Thymus (tissue), 11 donors: Measurements from ENCODE around the gene ABCA4. TPM values are rescaled to one million over a fixed set of nuclear protein-coding genes. Genes with fewer than 3 reads are reported as not detected.

ENCODE experiments used
- DNase-seq, 9 donors: peaks; one replicate each; pipeline ENCODE4 v3.0.0-alpha.2; 2013; ENCODE audit warnings: low spot score in 9 of 9, low read depth in 6 of 9, missing footprints in 1 of 9
- H3K27ac ChIP-seq, 2 donors: one replicate each; pipeline ENCODE4 v1.5.1; 2013; ENCODE audit warnings: control low read depth in 1 of 2, low read depth in 1 of 2, low read length in 1 of 2, mild to moderate bottlenecking in 1 of 2, moderate library complexity in 1 of 2
- H3K27me3 ChIP-seq, 2 donors: one replicate each; pipeline ENCODE4 v1.5.1; 2013; ENCODE audit warnings: low read length in 1 of 2; ENCODE audit not compliant: control insufficient read depth in 2 of 2, insufficient read depth in 1 of 2
- H3K36me3 ChIP-seq, 2 donors: one replicate each; pipeline ENCODE4 v1.5.1; 2013; ENCODE audit warnings: low read length in 1 of 2, mild to moderate bottlenecking in 1 of 2, moderate library complexity in 1 of 2; ENCODE audit not compliant: control insufficient read depth in 2 of 2, insufficient read depth in 2 of 2
- H3K4me1 ChIP-seq, 2 donors: one replicate each; pipeline ENCODE4 v1.5.1; 2013; ENCODE audit warnings: low read length in 2 of 2; ENCODE audit not compliant: control insufficient read depth in 2 of 2, insufficient read depth in 2 of 2
- H3K4me3 ChIP-seq, 2 donors: one replicate each; pipeline ENCODE4 v1.5.1; 2013; ENCODE audit warnings: low read length in 2 of 2, control low read depth in 1 of 2, mild to moderate bottlenecking in 1 of 2
- H3K9me3 ChIP-seq, 2 donors: one replicate each; pipeline ENCODE4 v1.5.1; 2013; ENCODE audit warnings: low read length in 1 of 2, mild to moderate bottlenecking in 1 of 2; ENCODE audit not compliant: control insufficient read depth in 2 of 2, insufficient read depth in 1 of 2
- WGBS: extraction: QIAGEN DNeasy Blood & Tissue Kit; methylation state at CpG from one replicate; pipeline ENCODE4 v1.1.7; 2013; 5-methylcytosine and 5-hydroxymethylcytosine counted together
- polyA plus RNA-seq: library from polyadenylated mRNA; stranded (reverse); fragments of 200-250 nt; gene quantifications from one replicate; pipeline ENCODE4 v1.2.3, GENCODE V29; 2013
- total RNA-seq: library from RNA; stranded (reverse); fragments of 120-200 nt; gene quantifications from one replicate; pipeline ENCODE4 v1.2.4, GENCODE V29; 2013
- donor health status: healthy.

Gene ABCA4
- total and polyA plus RNA-seq, 2 donors, result 0.24 to 2.0 TPM

GRCh38 chr1:94103608-94104007, 17.3 kb downstream of the ABCA4 start:
- peaks cover 0 to 61% of the 10 kb centered on the region in 2 donors for H3K4me1 ChIP-seq
- peaks cover 0 to 30% of the 10 kb centered on the region in 2 donors for H3K27me3 ChIP-seq

DNA sequence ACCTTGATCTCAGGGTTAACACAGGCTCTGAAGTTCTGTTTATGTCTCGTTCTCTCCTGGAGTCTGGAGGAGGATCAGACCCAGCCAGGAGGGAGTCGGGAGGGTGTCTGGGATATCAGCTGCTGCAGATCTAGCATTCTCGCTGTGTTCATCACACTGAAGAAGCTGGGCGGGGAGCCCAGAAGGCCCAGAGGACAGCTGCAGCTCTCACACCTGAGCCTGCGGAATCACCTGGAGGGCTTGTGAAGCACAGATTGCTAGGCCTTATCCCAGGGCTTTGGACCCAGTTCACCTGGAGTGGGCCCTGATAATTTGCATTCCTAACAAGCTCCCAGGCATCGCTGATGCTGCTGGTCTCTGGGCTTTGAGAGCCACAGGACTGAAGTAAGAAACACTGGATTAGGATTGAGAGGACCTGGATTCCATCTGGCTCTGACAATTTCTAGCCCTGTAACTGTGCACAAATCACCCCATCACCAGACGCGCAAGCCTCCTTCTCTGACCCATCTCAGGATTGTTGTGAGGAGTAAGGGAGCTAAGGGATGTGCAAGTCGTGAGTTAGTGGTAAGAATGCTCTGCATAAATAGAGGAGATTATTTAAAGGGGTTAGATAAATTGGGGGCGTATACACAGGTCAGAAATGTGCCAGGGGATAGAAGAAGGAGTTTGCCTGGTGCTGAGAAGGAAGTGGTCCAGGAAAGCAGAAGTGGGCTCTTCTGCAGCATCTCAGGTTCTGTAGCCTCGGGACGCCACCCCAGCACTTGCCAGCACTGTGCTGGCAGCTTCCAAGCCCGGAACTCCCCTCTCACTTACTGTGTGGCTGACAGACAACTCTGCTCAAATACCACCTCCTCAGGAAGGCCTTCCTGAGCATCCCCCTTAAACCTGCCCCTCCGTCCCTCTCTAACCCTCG, 19.1 kb downstream of the ABCA4 start:
- Histone ChIP-seq H3K27ac (peak overlapping the region; percentile 68 to 72), H3K36me3 (no peaks in the 10 kb centered on the region), H3K9me3 (no peaks in the 10 kb centered on the region), H3K27me3 (peaks cover 0 to 22% of the 10 kb centered on the region in 2 donors), H3K4me3 (no peak overlapping the region), H3K4me1 (peaks cover 0 to 68% of the 10 kb centered on the region in 2 donors)
- 66% methylated on average over 15 of the region's 15 CpGs for WGBS
- no peak for DNase-seq

More at GRCh38 chr1:94103608-94104007, 17.3 kb downstream of the ABCA4 start:
- H3K4me3 ChIP-seq, result no peak overlapping the region
- WGBS, result 94% methylated on average over 4 of the region's 4 CpGs
- no peaks in the 10 kb centered on the region for H3K9me3 ChIP-seq
- peak overlapping the region in 1 of 2 donors; percentile 60 for H3K27ac ChIP-seq
- no peaks in the 10 kb centered on the region for H3K36me3 ChIP-seq
- DNase-seq, result no peak

DNA sequence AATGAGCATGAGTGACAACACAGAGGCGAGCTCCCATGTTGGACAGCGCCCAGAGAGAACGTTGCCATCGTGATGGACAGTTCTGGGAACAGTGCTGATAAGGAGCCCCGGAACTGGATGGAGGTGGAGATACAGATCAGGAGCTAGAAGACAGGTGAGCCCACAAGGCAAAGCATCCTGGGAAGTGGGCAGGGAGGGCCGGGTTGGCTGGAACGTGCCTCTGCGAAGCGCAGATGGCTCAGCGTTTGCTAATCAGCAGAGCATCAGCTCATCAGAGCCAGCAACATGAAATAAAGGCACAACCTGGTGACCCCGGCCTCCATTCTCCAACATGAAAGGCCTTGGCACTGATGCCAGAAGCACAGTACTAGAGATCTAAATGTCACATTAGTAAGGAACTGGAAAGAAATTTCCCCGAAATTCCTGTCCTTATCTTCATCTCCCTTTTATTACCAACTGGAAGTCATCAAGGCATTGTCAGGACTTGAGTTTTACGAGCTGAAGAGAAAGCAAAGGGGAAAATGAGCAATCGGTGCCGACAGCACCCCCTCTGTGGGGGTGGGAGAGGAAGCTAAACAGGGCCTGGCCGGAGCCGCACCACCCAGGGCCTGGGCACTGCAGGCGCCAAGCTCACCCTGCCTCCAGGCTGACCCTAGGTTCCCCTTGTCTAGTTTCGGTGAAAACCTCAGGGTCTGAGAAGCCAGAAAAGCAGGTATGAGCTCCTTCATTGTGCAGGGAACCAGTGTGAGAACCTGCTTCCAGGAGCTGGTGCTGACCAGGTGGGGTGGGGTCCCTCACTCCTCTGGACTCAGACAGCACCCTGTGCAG, 19.9 kb downstream of the ABCA4 start:
- H3K9me3 ChIP-seq, result no peaks in the 10 kb centered on the region
- 95% methylated on average over 19 of the region's 19 CpGs for WGBS
- no peaks in the 10 kb centered on the region for H3K36me3 ChIP-seq
- H3K27ac ChIP-seq, result peak overlapping the region; percentile 68 to 72
- no peak for DNase-seq
- peaks cover 0 to 18% of the 10 kb centered on the region in 2 donors for H3K27me3 ChIP-seq
- peaks cover 0 to 73% of the 10 kb centered on the region in 2 donors for H3K4me1 ChIP-seq
- no peak overlapping the region for H3K4me3 ChIP-seq

- Histone ChIP-seq H3K4me3 (no peak overlapping the region), H3K27me3 (peaks cover 0 to 12% of the 10 kb centered on the region in 2 donors), H3K4me1 (peaks cover 0 to 74% of the 10 kb centered on the region in 2 donors), H3K36me3 (no peaks in the 10 kb centered on the region), H3K27ac (no peak overlapping the region), H3K9me3 (no peaks in the 10 kb centered on the region)
- WGBS, result 97% methylated on average over 5 of the region's 5 CpGs
- DNase-seq, result no peak
Observed at GRCh38 chr1:94100129-94100784, 20.7 kb downstream of the ABCA4 start.

DNA sequence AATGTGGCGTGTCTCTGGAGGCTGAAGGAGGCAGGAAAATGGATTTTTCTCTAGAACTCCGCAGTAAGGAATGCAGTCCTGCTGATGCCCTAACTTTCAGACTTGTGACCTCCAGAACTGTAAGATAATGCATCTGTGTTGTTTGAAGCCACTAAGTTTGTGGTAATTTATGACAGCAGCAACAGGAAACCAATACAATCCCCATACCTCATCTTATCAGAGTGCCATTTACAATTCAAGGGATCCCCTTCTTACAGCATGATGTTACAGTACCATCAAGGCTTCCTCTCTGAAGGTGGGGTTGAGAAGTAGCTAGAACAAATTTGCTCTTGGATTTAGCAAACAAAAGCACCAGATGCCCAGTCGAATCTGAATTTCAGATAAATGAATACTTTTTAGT, 21.6 kb downstream of the ABCA4 start:
- no peak overlapping the region for H3K27ac ChIP-seq
- H3K9me3 ChIP-seq, result no peaks in the 10 kb centered on the region
- H3K4me3 ChIP-seq, result no peak overlapping the region
- 95% methylated on average over 3 of the region's 3 CpGs for WGBS
- no peak for DNase-seq
- H3K36me3 ChIP-seq, result no peaks in the 10 kb centered on the region
- H3K27me3 ChIP-seq, result peaks cover 0 to 5% of the 10 kb centered on the region in 2 donors
- peaks cover 6 to 76% of the 10 kb centered on the region in 2 donors for H3K4me1 ChIP-seq

DNA sequence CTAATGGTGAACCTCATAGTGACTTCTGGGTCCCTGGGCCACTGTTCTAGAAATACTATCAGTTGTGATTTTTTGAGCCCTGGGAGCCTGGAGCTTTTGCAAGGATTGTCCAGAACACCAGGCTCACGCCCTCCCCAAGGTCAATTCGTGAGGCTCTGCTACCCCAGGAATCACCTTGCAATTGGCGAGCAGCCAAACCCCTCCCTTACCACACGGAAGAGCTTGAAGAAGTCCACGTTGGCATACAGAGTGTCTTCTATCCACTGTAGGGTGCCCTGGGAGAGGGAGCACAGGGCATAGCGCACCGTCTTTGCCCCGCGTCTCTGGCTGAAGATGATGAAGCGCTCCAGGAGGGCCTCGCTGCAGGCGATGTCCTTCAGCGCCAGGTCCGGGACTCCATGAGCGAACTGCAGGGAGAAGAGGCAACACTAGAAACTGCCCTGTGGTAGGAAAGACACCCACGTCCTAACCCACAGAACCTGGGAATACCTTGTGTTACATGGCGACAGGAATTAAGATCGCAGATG, 22.3 kb downstream of the ABCA4 start:
- Histone ChIP-seq H3K4me1 (peaks cover 13 to 76% of the 10 kb centered on the region in 2 donors), H3K4me3 (no peak overlapping the region), H3K9me3 (no peaks in the 10 kb centered on the region), H3K36me3 (no peaks in the 10 kb centered on the region), H3K27ac (no peak overlapping the region), H3K27me3 (peaks cover 0 to 4% of the 10 kb centered on the region in 2 donors)
- WGBS, result 95% methylated on average over 18 of the region's 18 CpGs
- no peak for DNase-seq

GRCh38 chr1:94096797-94097549, 24.0 kb downstream of the ABCA4 start:
- WGBS, result 92% methylated on average over 10 of the region's 10 CpGs
- Histone ChIP-seq H3K27ac (peak overlapping the region; percentile 26 to 71), H3K4me1 (peaks cover 27 to 84% of the 10 kb centered on the region in 2 donors), H3K4me3 (no peak overlapping the region), H3K27me3 (no peaks in the 10 kb centered on the region), H3K9me3 (peaks cover 0 to 1% of the 10 kb centered on the region in 2 donors), H3K36me3 (no peaks in the 10 kb centered on the region)
- no peak for DNase-seq
